GM12878 (cell line): ENCODE data around the gene FDX1. TPM values are rescaled to one million over a fixed set of nuclear protein-coding genes. Genes with fewer than 3 reads are reported as not detected.

Source experiments
- ATAC-seq: fragments of 200-7000 bp; cut with Tn5 transposase; 3 replicates; pipeline ENCODE4 v1.9.1; 2020; ENCODE audit warnings: mild to moderate bottlenecking, moderate library complexity
- BruUV-seq: library from RNA; stranded (reverse); fragments of 400-500 nt; replicated peaks from 2 replicates; lab custom pipeline; 2021; lab: Mats Ljungman, UMichigan
- CTCF ChIA-PET: fragments of 300-600 bp; sonication (Branson Sonifier 250); formaldehyde crosslinking; extraction: SDS; loops from one replicate; lab custom pipeline; 2021; ENCODE audit warnings: inconsistent platforms; lab: Yijun Ruan, JAX
- POLR2A ChIA-PET: fragments of 350-600 bp; formaldehyde crosslinking; extraction: SDS; loops from one replicate; lab custom pipeline; 2021; ENCODE audit warnings: inconsistent platforms; lab: Charles Lee
- RAD21 ChIA-PET: fragments of 300-600 bp; sonication (Branson Sonifier 250); formaldehyde crosslinking; loops from one replicate; lab custom pipeline; 2023; ENCODE audit warnings: antibody characterized with exemption; ENCODE audit not compliant: unreplicated experiment; lab: Charles Lee
- SMC1A ChIA-PET: fragments of 300-600 bp; sonication (Branson Sonifier 250); formaldehyde crosslinking; loops from one replicate; lab custom pipeline; 2023; ENCODE audit not compliant: unreplicated experiment, uncharacterized antibody; lab: Charles Lee
- DNase-seq: peaks from one replicate; pipeline ENCODE4 v3.0.0-alpha.2; 2011; ENCODE audit warnings: low read depth, low spot score
- FAIRE-seq: peaks from 3 replicates; lab custom pipeline; 2011; peaks lifted over from hg19 to GRCh38; lab: Jason Lieb, UNC
- H2AFZ ChIP-seq: 2 replicates; pipeline ENCODE4 v1.6.0; 2011; ENCODE audit warnings: low read depth, low read length, control low read depth; ENCODE audit not compliant: control insufficient read depth
- H3K27ac ChIP-seq: 2 replicates; pipeline ENCODE4 v1.5.1; 2011; ENCODE audit warnings: control low read depth; ENCODE audit not compliant: control insufficient read depth, insufficient read depth
- H3K27me3 ChIP-seq, 2 experiments: replicated peaks in 1 of 2; 2 replicates each; pipeline versions ENCODE4 v1.6.0 to v1.6.1; 2011; ENCODE audit warnings: low read length in 1 of 2; ENCODE audit not compliant: control insufficient read depth in 2 of 2, insufficient read depth in 2 of 2
- H3K36me3 ChIP-seq, 2 experiments: 2 replicates each; pipeline ENCODE4 v1.5.1; 2011; ENCODE audit warnings: low read length in 1 of 2; ENCODE audit not compliant: control insufficient read depth in 2 of 2, insufficient read depth in 2 of 2
- H3K4me1 ChIP-seq: 2 replicates; pipeline ENCODE4 v1.6.1; 2011; ENCODE audit warnings: mild to moderate bottlenecking, low read length, moderate library complexity, mixed read lengths; ENCODE audit not compliant: control insufficient read depth, insufficient read depth
- H3K4me2 ChIP-seq: 2 replicates; pipeline ENCODE4 v1.6.0; 2011; ENCODE audit warnings: control low read depth; ENCODE audit not compliant: control insufficient read depth, insufficient read depth
- H3K4me3 ChIP-seq: fragments of 200-600 bp; sonication (generic); 2 replicates; pipeline ENCODE4 v1.5.1; 2016
- H3K79me2 ChIP-seq: 2 replicates; pipeline ENCODE4 v1.6.0; 2011; ENCODE audit warnings: low read length; ENCODE audit not compliant: control insufficient read depth, insufficient read depth
- H3K9ac ChIP-seq: 2 replicates; pipeline ENCODE4 v1.8.0; 2011; ENCODE audit warnings: low read length, control low read depth, mixed read lengths; ENCODE audit not compliant: control insufficient read depth, insufficient read depth
- H3K9me3 ChIP-seq: replicated peaks from 3 replicates; pipeline ENCODE4 v1.5.1; 2011; ENCODE audit warnings: mild to moderate bottlenecking, low read length; ENCODE audit not compliant: control insufficient read depth, insufficient read depth
- H4K20me1 ChIP-seq: 2 replicates; pipeline ENCODE4 v1.6.0; 2011; ENCODE audit not compliant: control insufficient read depth, insufficient read depth
- ATF3 ChIP-seq: IDR thresholded peaks from 2 replicates; pipeline ENCODE4 v1.6.1; 2011; ENCODE audit warnings: low read depth, mild to moderate bottlenecking, low read length, moderate library complexity, borderline replicate concordance; ENCODE audit errors: extremely low read depth
- CTCF ChIP-seq, 3 experiments: IDR thresholded peaks in 2 of 3; conservative IDR thresholded peaks in 1 of 3; 2 replicates each; pipeline ENCODE4 v1.5.1; 2011; ENCODE audit warnings: low read depth in 3 of 3, low read length in 3 of 3, mild to moderate bottlenecking in 3 of 3, control low read depth in 2 of 3, moderate library complexity in 2 of 3, inconsistent platforms in 1 of 3, mixed read lengths in 1 of 3; ENCODE audit not compliant: control insufficient read depth in 2 of 3, insufficient read depth in 1 of 3; ENCODE audit errors: extremely low read depth in 1 of 3
- KDM1A ChIP-seq: fragments of 200-600 bp; sonication (generic); IDR thresholded peaks from 2 replicates; pipeline ENCODE4 v1.6.1; 2016; ENCODE audit warnings: borderline replicate concordance
- PML ChIP-seq: IDR thresholded peaks from 2 replicates; pipeline ENCODE4 v1.6.1; 2012; ENCODE audit warnings: low read length, inconsistent platforms
- WGBS: methylation state at CpG from one replicate; pipeline ENCODE4 v1.1.6; 2016; ENCODE audit warnings: low lambda C conversion rate; ENCODE audit not compliant: insufficient replicate concordance, insufficient coverage; ENCODE audit errors: missing lambda C conversion rate; 5-methylcytosine and 5-hydroxymethylcytosine counted together
- in situ Hi-C: fragments of 300-500 bp; cut with MboI; formaldehyde crosslinking; loops from 9 replicates; pipeline ENCODE4 v1.14.3; 2018; ENCODE audit warnings: mixed read lengths
- intact Hi-C: fragments of 100-400 bp; cut with micrococcal nuclease; formaldehyde crosslinking; loops from one replicate; pipeline ENCODE4 v1.14.2; 2022; ENCODE audit not compliant: unreplicated experiment
- polyA plus RNA-seq, 11 experiments: library from polyadenylated mRNA; depleted of rRNA in 4 of 11; unstranded in 6 of 11; stranded (reverse) in 5 of 11; fragments of >200 nt; fragmentation: Nextera tagmentation in 4 of 11; fragmentation: Illumina TruSeq in 1 of 11; extraction: Ambion mirVana in 4 of 11; extraction: Trizol in 1 of 11; gene quantifications; 1 replicate in 1 of 11; 2 replicates in 10 of 11; pipeline versions ENCODE4 v1.2.1 to v1.2.3, GENCODE V29; 2011 to 2016; ENCODE audit warnings: inconsistent platforms in 2 of 11, missing spikeins in 2 of 11, low read depth in 1 of 11
- total RNA-seq, 4 experiments: library from RNA; depleted of rRNA in 3 of 4; stranded (reverse); fragments of >200 nt in 3 of 4; fragmentation: Illumina TruSeq in 1 of 4; extraction: Trizol in 1 of 4; gene quantifications; 2 replicates each; pipeline versions ENCODE4 v1.2.1 to v1.2.3, GENCODE V29; 2013 to 2021
- TF ChIP-seq, protein P1 (sequence below): IDR thresholded peaks from 2 replicates; pipeline ENCODE4 v1.6.1; 2012; ENCODE audit warnings: mild to moderate bottlenecking, low read depth, low read length

FDX1 gene
- total and polyA plus RNA-seq, 10 of the 15 experiments (the other 5 are each of a cell fraction or from before 2014, with no cell fraction given), result 3.9 to 20.3 (median 8.1) TPM

GRCh38 chr11:110513259-110513801 lies 83.6 kb downstream of the FDX1 start:
- in situ Hi-C loops, result no loop called here
- ChIA-PET CTCF (no interaction called here), RAD21 (no interaction called here), SMC1A (no interaction called here), POLR2A (no interaction called here)
- FAIRE-seq (no peak), ATAC-seq (no peak)
- no TSS peak for BruUV-seq
- Histone ChIP-seq H3K4me3 (no peak overlapping the region), H3K4me2 (no peak overlapping the region), H3K9me3 (no peaks in the 10 kb centered on the region; the same call in 2 of the 3 replicates), H3K27me3 (no peaks in the 10 kb centered on the region; a peak in 1 of 4 replicates), H2AFZ (no peak overlapping the region), H3K79me2 (no peaks in the 10 kb centered on the region), H3K36me3 (no peaks in the 10 kb centered on the region), H3K9ac (no peak overlapping the region), H3K27ac (no peak overlapping the region)
- WGBS, result 34% methylated on average over 12 of the region's 12 CpGs
- TF ChIP-seq ATF3 (no peak), KDM1A (no peak), CTCF (IDR thresholded peaks at IDR 0.05 in 2 of 3, conservative IDR thresholded peaks at IDR 0.05 in 1 of 3; ENCODE audit: control insufficient read depth in 2 of 3, extremely low read depth in 1 of 3, insufficient read depth in 1 of 3, low read depth in 3 of 3, low read length in 3 of 3) (no peak), PML (no peak)
- TF ChIP-seq, protein P1, sequence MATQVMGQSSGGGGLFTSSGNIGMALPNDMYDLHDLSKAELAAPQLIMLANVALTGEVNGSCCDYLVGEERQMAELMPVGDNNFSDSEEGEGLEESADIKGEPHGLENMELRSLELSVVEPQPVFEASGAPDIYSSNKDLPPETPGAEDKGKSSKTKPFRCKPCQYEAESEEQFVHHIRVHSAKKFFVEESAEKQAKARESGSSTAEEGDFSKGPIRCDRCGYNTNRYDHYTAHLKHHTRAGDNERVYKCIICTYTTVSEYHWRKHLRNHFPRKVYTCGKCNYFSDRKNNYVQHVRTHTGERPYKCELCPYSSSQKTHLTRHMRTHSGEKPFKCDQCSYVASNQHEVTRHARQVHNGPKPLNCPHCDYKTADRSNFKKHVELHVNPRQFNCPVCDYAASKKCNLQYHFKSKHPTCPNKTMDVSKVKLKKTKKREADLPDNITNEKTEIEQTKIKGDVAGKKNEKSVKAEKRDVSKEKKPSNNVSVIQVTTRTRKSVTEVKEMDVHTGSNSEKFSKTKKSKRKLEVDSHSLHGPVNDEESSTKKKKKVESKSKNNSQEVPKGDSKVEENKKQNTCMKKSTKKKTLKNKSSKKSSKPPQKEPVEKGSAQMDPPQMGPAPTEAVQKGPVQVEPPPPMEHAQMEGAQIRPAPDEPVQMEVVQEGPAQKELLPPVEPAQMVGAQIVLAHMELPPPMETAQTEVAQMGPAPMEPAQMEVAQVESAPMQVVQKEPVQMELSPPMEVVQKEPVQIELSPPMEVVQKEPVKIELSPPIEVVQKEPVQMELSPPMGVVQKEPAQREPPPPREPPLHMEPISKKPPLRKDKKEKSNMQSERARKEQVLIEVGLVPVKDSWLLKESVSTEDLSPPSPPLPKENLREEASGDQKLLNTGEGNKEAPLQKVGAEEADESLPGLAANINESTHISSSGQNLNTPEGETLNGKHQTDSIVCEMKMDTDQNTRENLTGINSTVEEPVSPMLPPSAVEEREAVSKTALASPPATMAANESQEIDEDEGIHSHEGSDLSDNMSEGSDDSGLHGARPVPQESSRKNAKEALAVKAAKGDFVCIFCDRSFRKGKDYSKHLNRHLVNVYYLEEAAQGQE, result no peak
- TF ChIP-seq, all 136 proteins: peak for 0
- intact Hi-C loops, result no loop called here
- no peak for DNase-seq
- H4K20me1 ChIP-seq, result no peaks in the 10 kb centered on the region
- no peaks in the 10 kb centered on the region for H3K4me1 ChIP-seq
